ENCODE results near the gene ARSA. TPM values are rescaled to one million over a fixed set of nuclear protein-coding genes. Genes with fewer than 3 reads are reported as not detected.
A peak's percentile ranks its signal among the peaks of the same experiment; 100 is the strongest.

ARSA gene
- total and polyA plus RNA-seq, 2 of the 13 experiments (the other 11 are each of a cell fraction or from before 2014, with no cell fraction given) = 9.0 to 11.5 TPM

DNA sequence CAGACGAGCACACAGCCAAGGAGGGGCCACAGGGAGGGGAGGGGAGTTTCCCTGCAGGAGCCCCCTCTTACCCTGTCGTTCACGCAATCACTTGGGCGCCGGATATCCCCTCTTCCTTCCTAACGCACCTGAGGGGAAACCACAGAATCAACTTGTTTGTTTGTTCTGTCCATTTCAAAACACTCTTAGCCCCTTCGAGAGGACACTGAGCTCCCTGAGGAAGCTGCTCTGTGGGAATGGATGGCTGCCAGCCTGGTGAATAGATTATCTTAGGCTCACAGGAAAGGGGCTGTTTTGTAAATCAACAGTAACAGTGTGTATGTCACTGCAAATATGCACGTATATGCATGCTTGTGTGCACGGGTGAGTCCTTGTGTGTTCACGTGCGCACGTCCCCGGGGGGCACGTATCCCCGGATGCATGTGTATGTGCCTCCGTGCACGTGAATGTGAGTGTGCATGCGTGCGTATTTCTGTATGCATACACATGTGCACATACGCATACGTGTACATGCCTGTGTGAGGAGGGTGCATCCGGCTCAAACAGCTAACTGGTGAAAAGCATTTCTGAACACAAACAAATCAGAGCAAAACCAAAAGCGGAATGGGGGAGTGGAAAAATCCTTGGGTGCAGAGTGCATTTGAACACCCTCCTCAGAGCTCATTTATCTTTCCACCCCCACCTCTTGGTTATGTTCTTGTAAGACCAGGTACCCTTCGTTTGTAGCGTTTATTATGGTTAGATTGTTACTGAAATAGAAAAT lies 7.2 kb downstream of the ARSA start:
- Histone ChIP-seq H3K4me1 (ENCODE audit: insufficient read depth, low read length) (peaks cover 54% of the 10 kb centered on the region), H3K27ac (ENCODE audit: extremely low read length, insufficient read depth, low read length) (no peak overlapping the region), H3K36me3 (replicated peaks in 1 of 2; ENCODE audit: control insufficient read depth in 1 of 2, insufficient read depth in 2 of 2, low read length in 2 of 2) (no peaks in the 10 kb centered on the region), H3K79me2 (ENCODE audit: insufficient read depth, low read length) (no peaks in the 10 kb centered on the region), H2AFZ (ENCODE audit: low read length) (no peak overlapping the region), H4K20me1 (ENCODE audit: insufficient read depth, low read length) (no peaks in the 10 kb centered on the region), H3K9me3 (ENCODE audit: low read length) (no peaks in the 10 kb centered on the region), H3K27me3 (ENCODE audit: control insufficient read depth in 1 of 2, insufficient read depth in 2 of 2, low read length in 2 of 2) (no peaks in the 10 kb centered on the region), H3K4me2 (ENCODE audit: low read depth, low read length) (peak overlapping the region; percentile 97), H3K9ac (ENCODE audit: insufficient read depth, low read depth, low read length) (peak overlapping the region; percentile 39), H3K4me3 (replicated peaks in 1 of 3; ENCODE audit: insufficient read depth in 1 of 3, low read depth in 2 of 3, low read length in 3 of 3) (peak overlapping the region; percentile 46 to 61 (median 47))
- BruUV-seq (replicated peaks) = no TSS peak
- WGBS (ENCODE audit: low lambda C conversion rate) = 1% methylated on average over 17 of the region's 25 CpGs
- POLR2A ChIA-PET = interaction anchor here (0.6 to 2.2 kb wide), 9 partner anchors 19 to 379 kb away, joined by 3 to 14 read pairs (median 4); partner anchors contain the start of genes CHKB, LMF2, NCAPH2 and SCO2
- CTCF ChIA-PET (ENCODE audit: low intra/inter-chr PET ratio, low total read pairs) = interaction anchor here (1.1 to 2.1 kb wide), 4 partner anchors 21 to 79 kb away, joined by 3 to 37 read pairs (median 5); no protein-coding TSS in a partner anchor
- FAIRE-seq (peak; percentile 58), DNase-seq (ENCODE audit: low spot score) (peak; percentile 25), ATAC-seq (peak; percentile 67)
- in situ Hi-C loops (cut with HindIII; ENCODE audit: extremely low pct_ligation_motif_present, low pct_unique_long_range_greater_than_20kb) (no loop called here), intact Hi-C loops (cut with micrococcal nuclease; ENCODE audit: unreplicated experiment) (loop anchor here (1.0 to 2.0 kb wide), 2 partner anchors 44 to 78 kb away; no protein-coding TSS in a partner anchor)
- TF ChIP-seq NCOA2 (CRISPR knock-in tag; IDR thresholded peaks at IDR 0.05) (no peak; the same call in 1 of the 2 replicates), SP4 (CRISPR knock-in tag; IDR thresholded peaks at IDR 0.05) (0 out of 2 replicates have a peak, but pooled peaks have one; percentile 50), KLF12 (CRISPR knock-in tag; IDR thresholded peaks at IDR 0.05; ENCODE audit: borderline replicate concordance) (no peak), DNMT3B (CRISPR knock-in tag; conservative IDR thresholded peaks at IDR 0.05) (no peak), GATAD1 (CRISPR knock-in tag; IDR thresholded peaks at IDR 0.05) (no peak; the same call in 1 of the 2 replicates), SALL1 (CRISPR knock-in tag; IDR thresholded peaks at IDR 0.05) (peak; percentile 52), FOXC1 (CRISPR knock-in tag; IDR thresholded peaks at IDR 0.05; ENCODE audit: borderline replicate concordance) (peak; percentile 71; the same call in 1 of the 2 replicates), NR1H2 (CRISPR knock-in tag; IDR thresholded peaks at IDR 0.05; ENCODE audit: borderline replicate concordance, low read depth) (no peak), HNRNPL (IDR thresholded peaks at IDR 0.05; ENCODE audit: low read depth, low read length) (no peak), TBL1XR1 (IDR thresholded peaks at IDR 0.05; ENCODE audit: borderline replicate concordance, low read length, partially characterized antibody) (no peak), RBAK (CRISPR knock-in tag; IDR thresholded peaks at IDR 0.05) (0 out of 2 replicates have a peak, but pooled peaks have one; percentile 7), KLF6 (CRISPR knock-in tag; IDR thresholded peaks at IDR 0.05) (no peak), SMAD1 (CRISPR knock-in tag; IDR thresholded peaks at IDR 0.05; ENCODE audit: borderline replicate concordance, low read depth) (no peak), ZNF101 (CRISPR knock-in tag; IDR thresholded peaks at IDR 0.05; ENCODE audit: borderline replicate concordance, low read depth) (no peak), BRCA1 (CRISPR knock-in tag; IDR thresholded peaks at IDR 0.05) (no peak), ZNF605 (CRISPR knock-in tag; IDR thresholded peaks at IDR 0.05) (no peak), ZNF570 (CRISPR knock-in tag; IDR thresholded peaks at IDR 0.05; ENCODE audit: borderline replicate concordance) (no peak), REL (CRISPR knock-in tag; conservative IDR thresholded peaks at IDR 0.05) (no peak), CCAR2 (optimal IDR thresholded peaks at IDR 0.05; ENCODE audit: low read depth, low read length) (no peak), NKX3-1 (CRISPR knock-in tag; IDR thresholded peaks at IDR 0.05) (no peak), ZNF615 (CRISPR knock-in tag; IDR thresholded peaks at IDR 0.05; ENCODE audit: borderline replicate concordance) (no peak)
- TF ChIP-seq, protein P1, sequence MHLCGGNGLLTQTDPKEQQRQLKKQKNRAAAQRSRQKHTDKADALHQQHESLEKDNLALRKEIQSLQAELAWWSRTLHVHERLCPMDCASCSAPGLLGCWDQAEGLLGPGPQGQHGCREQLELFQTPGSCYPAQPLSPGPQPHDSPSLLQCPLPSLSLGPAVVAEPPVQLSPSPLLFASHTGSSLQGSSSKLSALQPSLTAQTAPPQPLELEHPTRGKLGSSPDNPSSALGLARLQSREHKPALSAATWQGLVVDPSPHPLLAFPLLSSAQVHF (CRISPR knock-in tag; IDR thresholded peaks at IDR 0.05) = no peak
- TF ChIP-seq, protein P2, sequence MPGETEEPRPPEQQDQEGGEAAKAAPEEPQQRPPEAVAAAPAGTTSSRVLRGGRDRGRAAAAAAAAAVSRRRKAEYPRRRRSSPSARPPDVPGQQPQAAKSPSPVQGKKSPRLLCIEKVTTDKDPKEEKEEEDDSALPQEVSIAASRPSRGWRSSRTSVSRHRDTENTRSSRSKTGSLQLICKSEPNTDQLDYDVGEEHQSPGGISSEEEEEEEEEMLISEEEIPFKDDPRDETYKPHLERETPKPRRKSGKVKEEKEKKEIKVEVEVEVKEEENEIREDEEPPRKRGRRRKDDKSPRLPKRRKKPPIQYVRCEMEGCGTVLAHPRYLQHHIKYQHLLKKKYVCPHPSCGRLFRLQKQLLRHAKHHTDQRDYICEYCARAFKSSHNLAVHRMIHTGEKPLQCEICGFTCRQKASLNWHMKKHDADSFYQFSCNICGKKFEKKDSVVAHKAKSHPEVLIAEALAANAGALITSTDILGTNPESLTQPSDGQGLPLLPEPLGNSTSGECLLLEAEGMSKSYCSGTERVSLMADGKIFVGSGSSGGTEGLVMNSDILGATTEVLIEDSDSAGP (CRISPR knock-in tag; IDR thresholded peaks at IDR 0.05; ENCODE audit: borderline replicate concordance) = no peak

Measured in HepG2 (cell line).